ENCODE results near the gene ENDOV.

- TF ChIP-seq CTCF (IDR thresholded peaks at IDR 0.05) (no peak), POLR2A (IDR thresholded peaks at IDR 0.05) (no peak)
Measured at GRCh38 chr17:80482058-80482318, 67.0 kb downstream of the ENDOV start.

All from body of pancreas (tissue), 4 donors.